ENCODE data around the gene SLC16A9.
"Not testable (repeated sequence)": the region's sequence is repeated elsewhere in the genome, so short reads cannot be mapped to it uniquely, and the experiment has no call there.

The SLC16A9 gene

DNA sequence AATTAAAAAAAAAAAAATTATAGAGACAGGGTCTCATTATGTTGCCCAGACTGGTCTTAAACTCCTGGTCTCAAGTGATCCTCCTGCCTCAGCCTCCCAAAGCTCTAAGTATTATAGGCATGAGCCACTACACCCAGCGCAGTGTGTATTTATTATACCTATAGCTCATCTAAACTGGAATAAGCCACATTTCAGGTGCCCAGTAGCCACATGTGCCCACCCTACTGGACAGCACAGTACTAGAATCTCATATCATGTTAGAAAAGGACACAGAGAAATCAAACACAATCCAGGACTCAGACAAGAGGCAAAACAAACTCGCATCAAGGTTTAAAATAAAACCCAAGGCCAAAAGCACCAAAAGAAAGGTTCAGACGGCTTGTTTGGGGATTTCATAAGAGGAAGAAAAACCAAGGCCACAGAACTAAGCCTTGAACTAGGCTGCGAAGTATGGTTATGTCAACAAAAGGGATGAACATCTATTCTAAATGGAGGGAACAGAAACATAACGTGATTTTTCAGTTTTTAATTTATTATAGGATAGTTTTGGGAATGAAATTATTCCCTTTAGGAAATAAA is 32.3 kb downstream of the SLC16A9 start:
- in situ Hi-C loops (cut with MboI; ENCODE audit: low sequenced_read_pairs) = no loop called here

DNA sequence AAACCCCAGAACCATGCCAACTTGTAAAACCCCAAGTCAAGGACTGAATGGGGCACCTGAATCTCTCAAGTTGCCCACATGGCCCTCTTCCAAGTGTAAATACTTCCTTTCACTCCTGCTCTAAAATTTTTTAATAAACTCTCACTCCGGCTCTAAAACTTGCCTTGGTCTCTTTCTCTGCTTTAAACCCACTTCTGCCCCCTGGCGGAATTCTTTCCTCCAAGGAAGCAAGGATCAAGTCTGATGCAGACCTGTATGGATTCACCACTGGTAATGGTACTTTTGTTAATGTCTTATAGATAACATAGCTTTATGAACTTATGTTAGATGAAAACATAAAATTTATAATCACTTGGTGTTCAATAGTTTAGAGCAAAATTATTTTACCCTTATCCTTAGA is 33.8 kb downstream of the SLC16A9 start:
- in situ Hi-C loops (cut with MboI; ENCODE audit: low sequenced_read_pairs) = no loop called here

DNA sequence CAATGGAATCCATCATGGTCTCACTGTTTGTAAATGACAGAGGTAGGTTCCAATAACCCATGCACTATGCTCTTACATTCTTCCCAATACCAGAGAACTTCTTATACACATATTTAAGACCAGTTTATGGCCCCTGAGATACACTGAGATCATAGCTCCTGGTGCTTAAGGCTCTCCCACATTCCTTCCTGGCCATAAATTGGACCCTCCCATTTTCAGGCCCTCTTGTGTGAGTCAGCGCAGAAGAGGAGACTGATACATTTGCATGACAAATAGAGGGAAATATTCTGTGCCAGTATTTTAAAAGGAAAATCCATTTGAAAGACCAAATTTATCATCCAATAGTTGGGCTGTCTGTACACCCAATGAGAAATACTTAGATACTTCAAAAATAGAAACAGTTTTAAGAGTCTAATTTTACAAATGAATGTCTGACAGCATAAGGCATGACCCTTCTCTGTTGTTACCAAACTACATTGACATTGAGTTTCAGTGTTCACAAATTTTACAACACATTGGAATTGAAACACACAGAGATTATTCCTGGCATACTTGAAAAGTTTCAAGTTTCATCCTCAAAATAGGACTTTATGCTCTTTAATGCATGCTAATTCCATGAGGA is 35.3 kb downstream of the SLC16A9 start:
- in situ Hi-C loops (cut with MboI; ENCODE audit: low sequenced_read_pairs) = no loop called here

DNA sequence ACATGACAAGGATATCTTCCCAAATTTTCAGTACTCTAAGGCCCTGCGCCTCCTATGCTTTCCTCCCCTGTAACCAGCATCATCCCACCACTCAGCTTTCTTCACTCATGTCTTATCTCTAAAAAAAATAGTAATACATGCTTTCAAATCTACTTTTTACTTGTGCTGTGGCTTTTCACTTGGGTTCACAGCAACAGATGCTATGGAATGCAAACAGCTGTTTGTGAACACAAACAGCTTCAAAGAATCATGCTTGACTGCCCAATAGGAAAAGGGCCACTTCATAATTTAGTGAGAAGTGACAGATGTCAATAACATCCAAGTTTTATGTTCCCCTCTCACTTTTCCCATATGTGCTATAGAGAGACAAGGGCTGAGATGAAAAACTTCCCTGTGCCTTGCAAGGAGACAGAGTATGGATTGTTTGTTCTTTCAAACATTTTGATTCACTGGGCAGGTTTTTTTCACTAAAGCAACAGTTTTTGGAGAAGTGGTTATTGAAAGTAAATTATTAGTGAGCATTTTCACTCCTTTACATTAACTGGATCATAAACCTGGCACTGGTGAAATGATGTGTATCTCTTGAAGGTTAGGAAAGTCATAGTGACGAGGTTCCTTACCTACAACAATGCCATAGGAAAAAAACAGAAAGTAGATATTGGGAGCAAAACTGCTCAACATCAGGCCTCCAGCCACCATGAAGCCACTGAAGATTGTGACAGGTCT is 37.3 kb downstream of the SLC16A9 start:
- in situ Hi-C loops (cut with MboI; ENCODE audit: low sequenced_read_pairs) = no loop called here

DNA sequence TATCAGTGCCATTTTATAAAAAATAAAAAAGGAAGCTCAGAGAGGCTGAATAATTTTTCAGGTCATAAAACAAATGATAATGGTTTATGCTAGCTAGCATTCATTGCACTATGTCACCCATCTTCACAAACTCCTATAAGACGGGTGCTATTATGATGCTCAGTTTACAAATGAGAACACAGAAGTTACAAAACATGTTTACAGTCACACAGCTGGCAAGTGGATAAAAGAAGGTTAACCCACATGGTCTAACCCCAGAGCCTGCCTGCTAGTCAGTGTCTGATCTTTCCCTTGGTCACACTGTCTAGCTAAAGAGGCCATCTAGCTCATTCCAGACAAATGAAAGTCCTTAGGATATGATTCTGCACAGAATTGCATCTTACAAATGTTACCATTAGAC is 39.4 kb downstream of the SLC16A9 start:
- in situ Hi-C loops (cut with MboI; ENCODE audit: low sequenced_read_pairs) = no loop called here

DNA sequence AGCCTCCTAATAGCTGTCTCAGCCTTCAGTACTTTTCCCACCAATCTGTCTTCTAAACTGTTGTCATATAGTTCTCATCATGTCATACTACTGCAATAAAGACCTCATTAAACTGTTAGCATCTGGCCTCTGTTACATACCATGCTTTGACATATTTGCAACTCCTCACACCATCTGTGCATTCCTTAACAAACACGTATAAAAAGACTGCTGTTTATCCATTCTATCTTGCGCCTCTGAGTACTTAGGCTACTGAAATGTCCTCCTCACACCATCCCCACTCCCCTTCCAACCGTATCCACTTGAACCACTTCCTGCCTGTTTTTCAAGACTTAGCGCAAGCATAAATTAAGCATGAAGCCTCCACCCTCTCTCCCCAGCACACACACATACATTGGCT is 41.6 kb downstream of the SLC16A9 start:
- in situ Hi-C loops (cut with MboI; ENCODE audit: low sequenced_read_pairs) = no loop called here

DNA sequence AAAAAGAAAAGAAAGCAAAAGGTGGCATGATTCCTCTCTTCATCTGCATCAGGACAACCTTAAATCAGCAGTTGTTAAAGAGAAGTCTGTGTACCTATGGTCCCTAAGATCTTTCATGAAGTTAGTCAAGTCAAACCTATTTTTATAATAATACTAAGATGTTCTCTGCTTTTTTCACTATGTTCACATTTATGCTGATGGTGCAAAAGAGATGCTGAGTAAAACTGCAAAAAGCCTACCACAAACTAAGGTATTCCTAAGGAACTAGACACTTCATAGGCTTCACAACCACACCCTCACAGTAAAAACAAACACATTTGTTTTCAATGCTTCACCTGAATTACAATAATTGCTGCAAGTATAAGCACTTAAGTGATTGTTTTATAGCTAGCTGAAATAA is 43.3 kb downstream of the SLC16A9 start:
- in situ Hi-C loops (cut with MboI; ENCODE audit: low sequenced_read_pairs) = no loop called here

DNA sequence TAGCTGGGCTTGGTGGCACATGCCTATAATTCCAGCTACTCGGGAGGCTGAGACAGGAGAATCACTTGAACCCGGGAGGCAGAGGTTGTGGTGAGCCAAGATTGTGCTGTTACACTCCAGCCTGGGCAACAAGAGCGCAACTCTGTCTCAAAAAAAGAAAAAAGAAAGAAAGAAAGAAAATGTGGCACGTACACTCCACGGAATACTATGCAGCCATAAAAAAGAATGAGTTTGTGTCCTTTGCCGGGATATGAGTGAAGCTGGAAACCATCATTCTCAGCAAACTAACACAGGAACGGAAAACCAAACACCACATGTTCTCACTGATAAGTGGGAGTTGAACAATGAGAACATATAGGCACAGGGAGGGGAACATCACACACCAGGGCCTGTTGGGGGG is 46.4 kb downstream of the SLC16A9 start:
- in situ Hi-C loops (cut with MboI; ENCODE audit: low sequenced_read_pairs) = not testable (repeated sequence)

DNA sequence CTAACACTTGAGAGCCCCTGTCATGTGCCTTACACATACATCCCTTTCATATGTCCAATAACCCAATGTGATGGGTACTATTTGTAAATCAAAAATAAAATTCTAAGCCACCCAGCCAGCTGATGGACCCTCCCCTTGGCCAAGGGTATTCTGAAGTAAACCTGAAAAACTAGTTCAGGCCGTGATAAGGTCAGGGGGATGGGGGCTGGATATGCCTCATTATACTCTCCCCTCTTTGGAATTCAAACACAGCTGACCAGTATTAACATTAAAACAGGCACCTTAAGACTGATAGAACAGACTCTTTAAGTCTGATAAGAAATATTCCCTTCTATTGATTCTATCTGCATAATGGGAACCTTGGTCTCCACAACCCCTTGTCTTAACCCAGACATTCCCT is 51.9 kb downstream of the SLC16A9 start:
- in situ Hi-C loops (cut with MboI; ENCODE audit: low sequenced_read_pairs) = no loop called here

DNA sequence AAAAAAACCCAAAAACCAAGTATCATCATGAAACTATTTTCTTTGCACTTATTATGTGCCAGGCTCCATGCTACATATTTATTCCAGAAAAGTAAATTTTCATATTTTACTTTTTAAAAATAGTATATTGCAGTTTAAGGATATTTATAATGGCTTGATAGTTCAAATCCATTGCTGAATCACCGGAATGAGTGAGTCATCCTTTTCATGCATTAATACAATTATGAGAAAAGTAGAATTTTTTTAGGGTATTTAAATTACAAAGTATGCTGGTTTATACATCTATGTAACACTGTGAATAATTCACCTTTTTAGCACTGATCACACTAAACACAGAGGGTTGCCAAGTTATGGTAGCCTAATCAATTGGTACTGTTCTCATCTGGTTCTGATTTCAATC is 54.3 kb downstream of the SLC16A9 start:
- in situ Hi-C loops (cut with MboI; ENCODE audit: low sequenced_read_pairs) = no loop called here

DNA sequence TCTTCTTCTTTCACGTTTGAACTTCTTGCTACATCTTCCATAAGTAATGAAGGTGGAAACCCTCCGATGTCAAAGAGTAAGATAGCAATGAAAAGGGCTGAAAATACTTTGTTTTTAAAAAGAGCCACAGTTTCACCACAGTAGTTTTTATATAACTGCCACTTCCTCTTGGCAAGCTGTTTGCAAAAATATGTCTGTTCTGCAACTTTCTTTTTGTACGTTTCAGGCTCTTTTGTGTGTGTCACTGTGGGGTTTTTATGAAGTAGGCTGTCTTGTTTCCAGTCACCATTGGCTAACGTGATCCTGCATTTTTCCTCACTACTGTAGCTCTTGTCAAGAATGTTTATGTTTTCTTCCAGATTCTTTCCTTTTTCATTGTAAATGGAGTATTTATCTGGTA is 55.6 kb downstream of the SLC16A9 start:
- in situ Hi-C loops (cut with MboI; ENCODE audit: low sequenced_read_pairs) = no loop called here

DNA sequence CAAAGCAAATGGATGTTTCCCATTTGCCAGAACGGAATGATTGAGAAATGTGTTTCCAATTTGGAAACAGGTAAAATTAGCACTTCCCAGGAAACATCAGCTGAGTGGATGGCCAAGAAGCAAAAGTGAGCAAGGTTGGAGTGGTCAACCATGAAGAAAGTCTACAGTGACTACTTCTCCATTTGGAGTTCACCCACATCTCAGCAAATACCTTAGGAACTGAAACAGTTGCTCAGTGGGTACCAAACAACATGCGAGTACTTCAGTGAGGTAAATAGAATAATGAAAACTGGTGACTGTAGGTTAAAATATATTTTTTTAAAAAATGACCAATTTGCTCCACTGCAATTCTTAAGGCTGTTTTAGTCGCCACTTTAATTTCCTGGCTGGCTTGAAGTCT is 57.7 kb downstream of the SLC16A9 start:
- in situ Hi-C loops (cut with MboI; ENCODE audit: low sequenced_read_pairs) = no loop called here

DNA sequence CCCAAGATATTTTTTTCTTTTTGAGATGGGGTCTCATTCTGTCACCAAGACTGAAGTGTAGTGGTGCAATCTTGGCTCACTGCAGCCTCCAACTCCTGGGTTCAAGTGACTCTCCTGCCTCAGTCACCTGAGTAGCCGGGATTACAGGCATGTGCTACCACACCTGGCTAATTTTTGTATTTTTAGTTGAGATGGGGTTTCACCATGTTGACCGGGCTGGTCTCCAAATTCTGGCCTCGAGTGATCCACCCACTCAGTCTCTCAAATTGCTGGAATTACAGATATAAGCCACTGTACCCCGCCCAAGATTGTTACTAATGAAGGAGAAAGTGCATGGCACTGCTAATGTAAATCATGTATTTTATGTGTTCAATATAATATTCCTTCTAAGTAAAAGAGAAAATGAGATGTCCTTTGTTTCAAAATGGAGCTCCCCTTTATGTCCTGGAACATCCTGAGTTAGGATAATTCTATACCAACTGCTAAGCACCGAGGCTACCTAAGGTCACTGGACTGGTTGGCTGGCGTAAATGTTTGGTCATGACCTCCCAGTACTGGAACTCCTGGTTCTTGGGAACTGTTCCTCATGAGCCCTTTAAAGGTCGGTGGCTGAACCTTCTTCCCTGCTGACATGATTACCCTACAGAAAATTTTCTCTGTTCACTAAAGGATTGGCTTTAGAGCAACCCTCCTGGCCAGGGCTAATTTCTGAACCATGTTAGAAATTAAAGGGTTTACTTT is 59.9 kb downstream of the SLC16A9 start:
- in situ Hi-C loops (cut with MboI; ENCODE audit: low sequenced_read_pairs) = no loop called here

DNA sequence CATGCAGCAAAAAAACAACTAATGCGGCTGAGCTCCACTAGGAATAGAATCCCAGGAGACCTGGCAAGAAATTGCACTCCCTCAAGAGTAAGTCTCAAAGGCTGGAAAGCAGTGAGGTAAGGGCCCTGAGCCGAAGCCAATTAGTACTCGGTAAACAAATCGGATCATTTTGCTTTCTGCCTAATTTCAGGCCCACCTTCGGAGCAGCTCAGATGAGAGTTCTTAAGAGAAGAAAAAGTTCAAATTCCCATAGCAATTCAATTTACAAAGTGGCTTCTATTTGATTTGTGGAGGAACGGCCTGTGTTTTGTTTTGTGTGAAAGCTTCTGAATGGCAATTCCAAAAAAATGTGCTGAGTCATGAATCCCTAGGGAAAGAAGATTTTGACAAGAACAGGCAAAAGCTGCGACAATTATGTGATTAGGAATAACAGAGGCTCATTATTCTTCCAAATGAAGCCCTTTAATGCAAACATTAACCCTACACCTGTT is 60.9 kb downstream of the SLC16A9 start:
- in situ Hi-C loops (cut with MboI; ENCODE audit: low sequenced_read_pairs) = no loop called here

DNA sequence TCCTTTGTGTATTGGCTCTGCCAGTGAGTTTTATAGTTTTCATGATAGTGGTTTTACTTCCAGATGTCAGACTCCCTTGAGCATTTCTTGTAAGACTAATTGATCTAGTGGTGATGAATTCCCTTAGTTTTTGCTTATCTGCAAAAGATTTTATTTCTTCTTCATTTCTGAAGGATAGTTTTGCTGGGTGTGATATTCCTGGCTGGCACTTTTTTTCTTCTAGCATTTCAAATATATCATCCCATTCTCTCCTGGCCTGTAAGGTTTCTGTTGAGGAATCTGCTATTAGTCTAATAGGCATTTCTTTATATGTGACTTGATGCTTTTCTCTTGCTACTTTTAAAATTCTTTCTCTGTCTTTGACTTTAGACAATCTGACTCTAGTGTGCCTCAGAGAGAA is 64.8 kb downstream of the SLC16A9 start:
- in situ Hi-C loops (cut with MboI; ENCODE audit: low sequenced_read_pairs) = no loop called here

DNA sequence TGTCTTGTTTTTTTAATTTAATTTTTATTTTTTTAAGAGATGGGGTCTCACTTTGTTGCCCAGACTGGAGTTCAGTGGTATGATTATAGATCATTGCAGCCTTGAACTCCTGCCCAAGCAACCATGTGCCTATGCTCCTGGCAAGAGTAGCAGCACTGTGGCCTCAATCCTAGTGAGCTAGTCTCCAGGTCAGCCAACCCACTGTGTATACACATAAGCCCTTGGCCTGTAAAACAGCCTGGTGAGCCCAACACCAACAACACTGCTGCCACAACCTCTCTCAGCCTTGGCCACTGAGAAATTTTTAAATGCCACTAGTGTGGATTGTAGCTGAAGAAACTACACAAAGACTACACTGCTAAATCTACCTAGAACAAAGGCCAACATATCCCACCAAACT is 68.0 kb downstream of the SLC16A9 start:
- in situ Hi-C loops (cut with MboI; ENCODE audit: low sequenced_read_pairs) = not testable (repeated sequence)

DNA sequence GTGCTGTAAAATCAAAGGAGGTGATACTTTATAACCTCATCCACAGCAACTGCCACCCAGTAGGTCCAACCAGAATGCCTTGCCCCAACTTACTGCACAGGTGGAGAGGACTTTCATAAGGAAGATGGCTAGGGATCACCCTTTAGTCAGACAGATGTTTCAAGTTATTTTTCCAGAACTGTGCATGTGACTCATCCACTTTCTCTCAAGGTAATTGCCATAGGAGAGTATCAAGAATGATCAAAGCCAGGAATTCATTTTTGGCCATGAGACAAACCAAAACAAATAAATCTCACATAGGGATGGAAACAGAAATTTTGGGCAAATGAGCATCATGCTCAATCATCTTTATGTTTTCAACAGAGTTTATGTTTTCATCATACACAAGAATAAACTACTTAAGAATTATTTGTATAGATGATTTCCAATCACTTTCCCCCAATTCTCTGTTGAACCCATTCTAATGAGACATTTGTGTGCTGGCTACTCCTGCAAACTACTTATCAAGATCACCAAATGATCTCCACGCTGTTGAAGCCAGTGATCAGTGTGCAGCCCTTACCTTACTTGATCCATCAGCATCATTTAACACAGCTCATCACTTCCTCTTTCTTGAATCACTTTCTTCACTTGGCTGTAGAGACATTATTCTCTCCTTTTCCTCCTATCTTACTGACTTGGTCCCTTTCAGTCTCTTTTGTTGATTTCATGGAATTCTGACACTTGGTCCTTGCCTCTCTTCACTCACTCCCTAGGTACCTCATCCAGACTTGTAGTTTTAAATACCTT is 74.0 kb downstream of the SLC16A9 start:
- in situ Hi-C loops (cut with MboI; ENCODE audit: low sequenced_read_pairs) = no loop called here

DNA sequence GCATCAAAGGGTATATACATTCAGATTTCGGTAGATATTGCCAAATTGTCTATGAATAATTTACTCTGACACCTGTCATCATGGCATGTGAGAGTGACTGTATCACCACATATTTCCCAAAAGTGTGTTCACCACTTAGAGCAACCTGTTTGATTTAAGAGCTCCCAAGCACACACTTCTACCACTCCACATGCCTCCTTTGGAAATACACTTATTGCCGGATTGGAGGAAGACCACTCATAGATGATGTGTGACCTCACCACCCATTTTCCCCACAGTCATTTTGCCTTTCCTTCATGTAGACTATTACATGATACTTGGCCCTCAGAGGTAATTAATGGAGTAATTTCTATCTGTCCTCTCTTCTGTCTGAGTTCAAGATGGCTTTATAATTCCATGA is 75.5 kb downstream of the SLC16A9 start:
- in situ Hi-C loops (cut with MboI; ENCODE audit: low sequenced_read_pairs) = no loop called here

DNA sequence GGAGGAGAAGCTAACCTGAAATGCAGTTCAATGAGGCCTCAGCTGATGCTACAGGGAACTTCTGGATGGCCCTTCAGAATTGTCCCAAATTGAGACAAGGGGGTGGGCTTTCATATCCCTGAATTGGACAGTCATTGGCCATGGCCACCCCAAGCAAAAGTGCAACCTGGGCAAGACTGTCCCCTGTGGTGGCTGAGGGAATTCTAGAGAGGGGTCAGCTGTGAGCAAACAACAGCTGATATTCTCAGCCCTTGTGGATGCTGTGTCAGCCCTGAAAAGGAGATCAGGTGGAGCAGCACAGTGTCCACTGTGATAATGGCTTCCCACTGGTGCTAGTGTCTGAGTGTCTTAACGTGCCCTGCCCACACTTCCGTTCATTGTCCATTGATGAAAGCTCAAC is 76.6 kb downstream of the SLC16A9 start:
- in situ Hi-C loops (cut with MboI; ENCODE audit: low sequenced_read_pairs) = no loop called here

DNA sequence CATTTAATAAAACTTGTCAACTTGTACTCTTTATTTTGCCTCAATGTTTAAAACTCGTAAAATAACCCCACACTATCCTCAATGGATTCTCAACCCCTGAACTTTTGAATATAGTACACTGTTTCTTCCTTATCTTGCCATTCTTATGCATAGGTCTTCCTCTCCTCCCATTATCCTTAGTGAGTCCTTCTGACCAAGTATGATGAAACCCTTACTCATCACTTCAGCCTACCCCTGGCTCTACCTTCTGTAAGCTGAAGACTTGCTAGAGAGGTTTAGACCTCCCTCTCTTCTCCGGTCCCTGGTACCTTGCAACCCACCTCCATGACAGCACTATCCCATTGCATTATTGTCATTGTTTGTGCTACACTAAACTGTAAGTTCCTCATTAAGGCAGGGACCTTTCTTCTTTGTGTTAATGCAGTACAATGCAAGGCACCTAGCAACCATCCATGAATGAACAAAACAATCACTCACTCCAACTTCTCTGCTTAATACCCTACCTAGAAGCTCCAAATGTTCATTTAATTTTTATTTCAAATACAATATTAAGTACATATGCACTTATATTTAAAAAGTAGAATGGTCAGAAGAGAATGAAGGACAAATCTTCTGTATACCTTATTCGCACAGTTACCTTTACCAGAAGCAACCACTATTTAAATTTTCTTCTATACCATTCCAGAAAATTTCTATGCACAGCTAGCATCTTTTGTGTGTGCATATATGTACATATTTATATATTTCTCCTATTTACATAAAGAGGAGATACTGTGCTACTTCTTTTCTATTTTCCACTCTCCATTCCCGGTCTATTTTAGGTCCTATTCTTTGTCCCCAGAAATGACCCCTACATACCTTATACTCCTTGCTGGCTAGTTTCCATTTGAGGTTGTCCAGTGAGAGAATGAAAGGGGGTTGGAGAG is 77.5 kb downstream of the SLC16A9 start:
- in situ Hi-C loops (cut with MboI; ENCODE audit: low sequenced_read_pairs) = no loop called here
